ENCODE results near the gene EVA1A. TPM values are rescaled to one million over a fixed set of nuclear protein-coding genes. Genes with fewer than 3 reads are reported as not detected.

EVA1A gene
- total RNA-seq, 1 experiment from 2014 or later, result 383 TPM

- no peak for DNase-seq (ENCODE audit: low read depth)
Observed at GRCh38 chr2:75594596-75594995, 33.9 kb upstream of the EVA1A start.

DNA sequence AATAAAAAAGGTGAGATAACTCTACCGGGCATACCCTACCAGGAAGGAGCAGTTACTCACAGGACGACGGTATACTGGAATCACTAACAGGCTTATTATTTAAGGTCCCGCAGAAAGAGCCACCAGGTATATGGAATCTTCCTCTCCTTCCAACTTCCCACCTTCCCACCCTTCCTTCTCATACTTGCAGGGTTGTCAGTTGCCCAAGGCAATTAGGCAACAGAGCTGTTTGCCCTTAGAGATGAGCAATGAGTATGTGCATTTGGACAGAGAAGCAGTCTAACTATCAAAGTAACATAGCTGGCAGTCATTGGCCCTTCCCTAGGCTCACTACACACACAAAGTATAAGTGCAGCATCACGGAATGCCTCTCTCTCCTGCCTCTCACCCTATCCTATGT lies 32.1 kb upstream of the EVA1A start:
- no peak for DNase-seq (ENCODE audit: low read depth)
- in situ Hi-C loops (cut with HindIII; ENCODE audit: low pct_unique_long_range_greater_than_20kb, low sequenced_read_pairs), result no loop called here

More at GRCh38 chr2:75594596-75594995, 33.9 kb upstream of the EVA1A start:
- in situ Hi-C loops (cut with HindIII; ENCODE audit: low pct_unique_long_range_greater_than_20kb, low sequenced_read_pairs), result no loop called here

- DNase-seq (ENCODE audit: low read depth), result peak; percentile 90
- in situ Hi-C loops (cut with HindIII; ENCODE audit: low pct_unique_long_range_greater_than_20kb, low sequenced_read_pairs), result no loop called here
Observed at GRCh38 chr2:75592030-75592429, 31.3 kb upstream of the EVA1A start.

GRCh38 chr2:75589391-75590105 lies 28.8 kb upstream of the EVA1A start:
- no peak for DNase-seq (ENCODE audit: low read depth)
- in situ Hi-C loops (cut with HindIII; ENCODE audit: low pct_unique_long_range_greater_than_20kb, low sequenced_read_pairs), result no loop called here

GRCh38 chr2:75587954-75588587 lies 27.3 kb upstream of the EVA1A start:
- in situ Hi-C loops (cut with HindIII; ENCODE audit: low pct_unique_long_range_greater_than_20kb, low sequenced_read_pairs), result no loop called here
- DNase-seq (ENCODE audit: low read depth), result peak; percentile 77

GRCh38 chr2:75586971-75587370 lies 26.2 kb upstream of the EVA1A start:
- in situ Hi-C loops (cut with HindIII; ENCODE audit: low pct_unique_long_range_greater_than_20kb, low sequenced_read_pairs), result no loop called here

GRCh38 chr2:75582840-75583239 lies 22.1 kb upstream of the EVA1A start:
- in situ Hi-C loops (cut with HindIII; ENCODE audit: low pct_unique_long_range_greater_than_20kb, low sequenced_read_pairs), result no loop called here
- DNase-seq (ENCODE audit: low read depth), result no peak

More at GRCh38 chr2:75586971-75587370, 26.2 kb upstream of the EVA1A start:
- DNase-seq (ENCODE audit: low read depth), result no peak

DNA sequence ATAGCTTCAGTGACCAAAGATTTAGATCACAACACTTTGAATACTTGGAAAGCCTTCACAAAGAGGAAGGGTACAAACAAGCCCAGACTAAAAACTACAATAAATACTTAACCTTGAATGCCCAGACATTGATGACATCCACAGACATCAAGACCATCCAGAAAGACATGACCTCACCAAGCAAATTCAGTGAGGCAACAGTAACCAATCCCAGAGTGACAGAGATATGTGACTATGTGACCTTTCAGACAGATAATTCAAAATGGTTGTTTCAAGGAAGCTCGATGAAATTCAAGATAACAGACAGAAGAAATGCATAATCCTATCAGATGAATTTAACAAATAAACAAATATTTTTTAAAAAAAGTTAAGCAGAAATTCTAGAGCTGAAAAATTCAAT lies 19.9 kb upstream of the EVA1A start:
- in situ Hi-C loops (cut with HindIII; ENCODE audit: low pct_unique_long_range_greater_than_20kb, low sequenced_read_pairs), result no loop called here
- DNase-seq (ENCODE audit: low read depth), result no peak

DNA sequence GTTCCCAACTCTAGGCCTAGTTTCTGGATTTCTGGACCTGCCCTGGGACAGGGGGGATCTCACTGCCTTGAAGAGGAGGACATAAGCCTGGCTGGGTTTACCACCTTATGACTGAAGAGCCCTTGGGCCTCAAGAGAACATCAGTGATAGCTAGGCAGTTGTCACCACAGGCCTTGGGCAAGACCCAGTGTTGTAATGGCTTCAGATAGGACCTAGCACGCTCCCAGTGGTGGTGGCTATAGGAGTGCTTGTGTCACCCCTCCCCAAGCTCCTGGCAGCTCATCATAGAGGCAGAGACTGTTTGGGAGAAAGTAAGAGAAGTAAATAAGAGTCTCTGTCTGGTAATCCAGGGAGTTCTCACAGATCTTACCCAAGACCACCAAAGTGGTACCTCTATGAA lies 19.4 kb upstream of the EVA1A start:
- in situ Hi-C loops (cut with HindIII; ENCODE audit: low pct_unique_long_range_greater_than_20kb, low sequenced_read_pairs), result no loop called here
- no peak for DNase-seq (ENCODE audit: low read depth)

DNA sequence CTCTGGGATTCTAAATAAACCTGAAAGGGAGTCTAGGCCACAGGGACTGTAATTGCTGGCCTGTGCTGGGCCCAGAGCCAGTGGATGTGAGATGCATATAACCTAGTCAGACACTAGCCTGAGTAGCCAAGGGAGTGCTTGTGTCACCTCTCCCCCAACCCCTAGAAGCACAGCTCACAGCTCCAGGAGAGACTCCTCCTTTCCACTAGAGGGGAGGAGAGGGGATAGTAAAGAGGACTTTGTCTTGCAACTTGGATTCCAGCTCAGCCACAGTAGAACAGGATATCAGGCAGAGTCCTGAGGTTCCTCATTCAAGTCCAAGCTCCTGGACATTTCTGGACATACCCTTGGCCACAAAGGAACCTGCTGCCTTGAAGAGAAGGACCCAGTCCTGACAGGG lies 18.4 kb upstream of the EVA1A start:
- no peak for DNase-seq (ENCODE audit: low read depth)
- in situ Hi-C loops (cut with HindIII; ENCODE audit: low pct_unique_long_range_greater_than_20kb, low sequenced_read_pairs), result no loop called here

DNA sequence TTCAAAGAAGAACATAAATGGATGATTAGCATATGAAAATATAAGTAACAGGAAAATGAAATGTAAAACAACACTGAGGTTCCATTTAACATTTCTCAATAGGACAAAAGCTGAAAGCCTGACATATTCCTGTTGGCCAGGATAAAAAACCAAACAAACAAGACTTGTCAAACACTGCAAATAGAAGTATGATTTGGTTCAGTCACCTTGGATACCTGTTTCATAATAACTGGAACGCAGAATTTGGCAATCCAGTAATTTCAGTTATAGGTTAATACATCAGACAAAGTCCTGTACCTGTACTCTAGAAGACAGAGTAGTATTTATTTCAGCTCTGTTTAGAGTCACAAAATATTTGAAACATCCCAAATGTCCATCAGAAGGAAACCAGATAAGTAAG lies 16.5 kb upstream of the EVA1A start:
- in situ Hi-C loops (cut with HindIII; ENCODE audit: low pct_unique_long_range_greater_than_20kb, low sequenced_read_pairs), result no loop called here
- no peak for DNase-seq (ENCODE audit: low read depth)

DNA sequence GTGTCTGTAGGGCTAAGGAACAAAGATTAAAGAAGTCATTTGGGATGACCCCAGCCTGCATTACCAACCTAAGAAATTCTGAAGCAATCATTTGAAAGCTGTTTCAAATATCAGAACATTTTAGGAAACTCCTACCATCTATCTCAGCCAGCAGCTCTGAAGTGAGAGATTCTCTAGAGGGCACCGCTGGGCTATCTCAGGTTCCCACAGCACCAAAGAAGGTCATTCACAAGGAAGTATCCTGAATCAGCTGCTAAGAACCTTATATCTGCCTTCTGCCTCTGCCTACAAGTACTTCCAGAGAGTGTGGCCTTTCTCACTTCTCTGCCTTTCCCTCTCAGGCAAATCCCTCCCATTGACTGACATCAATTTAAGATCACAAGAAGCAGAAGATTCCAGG lies 13.4 kb upstream of the EVA1A start:
- peak; percentile 46 for DNase-seq (ENCODE audit: low read depth)

DNA sequence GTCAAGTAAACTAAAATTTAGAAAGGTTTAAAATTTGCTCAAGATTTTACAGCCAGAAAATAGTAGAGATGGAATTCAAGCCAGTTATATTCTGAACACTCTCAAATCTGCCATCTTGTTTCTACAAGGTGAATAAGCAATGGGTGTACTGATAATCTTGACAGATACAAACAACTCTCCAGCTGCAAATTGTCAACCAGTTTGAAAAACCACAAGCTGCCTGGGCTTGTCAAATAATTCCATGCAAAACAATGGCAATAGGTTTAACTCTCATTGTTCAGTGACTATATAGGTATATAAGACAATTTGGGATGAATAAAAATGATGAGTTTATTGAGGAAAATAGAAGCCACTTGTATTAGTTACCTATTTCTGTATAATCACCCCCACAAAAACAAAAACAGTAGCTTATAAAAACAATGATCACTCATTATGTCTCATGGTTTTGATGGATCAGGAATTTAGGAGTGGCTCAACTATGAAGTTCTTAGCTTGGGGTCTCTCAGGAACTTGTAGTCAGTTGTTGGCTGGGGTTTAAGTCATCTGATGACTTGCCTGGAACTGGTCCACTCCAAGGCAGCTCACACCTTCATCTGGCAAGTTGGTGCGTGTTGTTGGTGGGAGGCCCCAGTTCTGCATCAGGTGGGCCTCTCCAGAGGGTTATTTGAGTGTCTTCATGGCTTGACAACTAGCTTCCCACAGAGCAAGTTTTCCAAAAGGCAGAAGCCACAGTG lies 12.6 kb upstream of the EVA1A start:
- DNase-seq (ENCODE audit: low read depth), result peak; percentile 59
- in situ Hi-C loops (cut with HindIII; ENCODE audit: low pct_unique_long_range_greater_than_20kb, low sequenced_read_pairs), result no loop called here

More for the DNA sequence above, 13.4 kb upstream of the EVA1A start:
- in situ Hi-C loops (cut with HindIII; ENCODE audit: low pct_unique_long_range_greater_than_20kb, low sequenced_read_pairs), result no loop called here

- in situ Hi-C loops (cut with HindIII; ENCODE audit: low pct_unique_long_range_greater_than_20kb, low sequenced_read_pairs), result no loop called here
- DNase-seq (ENCODE audit: low read depth), result no peak
Observed at GRCh38 chr2:75571730-75572430, 11.1 kb upstream of the EVA1A start.

- peak; percentile 91 for DNase-seq (ENCODE audit: low read depth)
- in situ Hi-C loops (cut with HindIII; ENCODE audit: low pct_unique_long_range_greater_than_20kb, low sequenced_read_pairs), result no loop called here
Observed at GRCh38 chr2:75570948-75571729, 10.4 kb upstream of the EVA1A start.

DNA sequence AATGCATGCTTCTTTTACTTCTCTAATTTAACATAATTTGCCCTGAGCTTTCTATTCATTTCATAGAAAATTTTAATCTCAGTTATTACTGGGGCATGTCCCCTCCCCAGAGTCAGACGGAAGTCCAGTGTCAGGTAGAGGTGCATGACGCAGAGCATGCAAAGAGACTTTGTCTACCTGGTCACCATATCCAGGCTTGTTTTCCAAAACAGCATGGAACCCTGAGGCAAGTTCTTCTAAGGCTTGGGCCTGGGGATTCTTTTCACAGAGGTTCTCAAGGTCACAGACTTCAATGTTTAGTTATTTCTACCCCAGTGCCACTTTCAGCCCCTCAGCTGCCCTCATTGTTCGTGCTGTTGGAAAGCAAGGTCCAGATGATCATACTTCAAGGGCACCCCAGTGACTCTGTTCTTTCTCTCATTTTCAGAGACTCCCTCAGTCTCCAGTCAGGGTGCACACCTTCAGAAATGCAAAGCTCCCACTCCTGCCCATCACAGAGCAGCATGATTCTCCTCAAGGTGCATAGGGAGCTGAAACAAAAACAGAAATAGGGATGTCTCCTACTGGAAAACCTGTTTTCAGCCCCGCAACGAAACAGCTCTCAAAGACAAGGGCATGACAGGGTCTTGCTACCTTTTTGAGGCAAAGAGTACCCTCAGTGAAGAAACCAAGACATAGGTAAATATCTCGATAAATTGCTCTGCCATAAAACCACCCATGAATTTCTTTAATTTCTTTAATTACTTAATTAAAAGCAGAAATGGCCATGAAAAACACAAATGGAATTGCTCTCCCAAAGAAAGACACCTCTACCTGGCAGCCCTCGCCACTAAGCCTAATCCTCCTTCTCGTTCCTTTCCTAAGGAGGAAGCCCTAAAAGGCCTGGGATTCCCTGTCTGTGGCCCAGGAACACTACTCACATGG lies 9.5 kb upstream of the EVA1A start:
- in situ Hi-C loops (cut with HindIII; ENCODE audit: low pct_unique_long_range_greater_than_20kb, low sequenced_read_pairs), result no loop called here
- no peak for DNase-seq (ENCODE audit: low read depth)

GRCh38 chr2:75569546-75569945 lies 8.8 kb upstream of the EVA1A start:
- DNase-seq (ENCODE audit: low read depth), result no peak
- in situ Hi-C loops (cut with HindIII; ENCODE audit: low pct_unique_long_range_greater_than_20kb, low sequenced_read_pairs), result no loop called here

Measured in Caki2 (cell line).